Medulla oblongata (tissue), 1 donor: ENCODE results near the gene DONSON.
"Not testable (repeated sequence)": the region's sequence is repeated elsewhere in the genome, so short reads cannot be mapped to it uniquely, and the experiment has no call there.

Source experiments
- DNase-seq: peaks from one replicate; pipeline ENCODE4 v3.0.0-alpha.2; 2015; ENCODE audit errors: extremely low spot score

Gene DONSON

DNA sequence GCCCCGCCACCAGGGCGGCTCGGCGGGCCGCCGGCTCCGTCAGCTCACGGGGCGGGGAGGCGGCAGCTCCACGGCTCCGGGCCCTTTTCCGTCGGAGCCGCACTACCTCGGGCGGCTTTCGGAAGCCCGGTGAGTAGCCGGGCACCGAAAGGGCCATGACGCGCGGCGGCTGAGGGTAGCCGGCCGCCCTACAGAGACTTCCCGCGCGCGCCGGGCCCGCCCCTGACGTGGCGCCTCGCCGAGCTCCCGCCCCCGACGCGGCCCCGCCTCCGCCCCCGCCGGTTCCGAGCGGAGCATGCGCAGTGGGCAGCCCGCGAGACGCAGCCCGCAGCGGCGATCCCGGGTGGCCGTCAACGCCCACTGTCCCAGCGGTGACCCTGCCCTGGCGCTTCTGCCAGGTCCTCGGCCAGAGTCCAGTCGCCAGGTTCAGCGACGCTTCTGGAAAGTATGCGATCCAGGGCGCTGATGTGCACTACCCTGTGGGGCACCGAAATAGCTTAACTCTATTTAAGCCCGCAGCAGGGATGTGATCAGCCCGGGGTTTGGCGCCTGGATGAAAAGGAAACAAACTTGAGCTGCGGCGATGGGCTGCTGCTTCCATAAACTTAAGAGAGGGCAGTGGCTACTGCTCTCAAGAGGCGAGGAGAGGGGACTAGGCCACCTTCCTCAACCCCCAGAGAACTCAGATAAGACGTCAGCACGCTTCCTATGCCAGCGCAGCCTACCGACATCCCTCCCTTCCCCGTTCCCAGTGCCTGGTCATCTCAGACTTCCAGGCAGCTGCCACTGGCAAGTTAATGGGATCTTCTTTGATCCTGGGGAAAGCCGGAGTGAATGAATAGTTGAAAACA lies at the start of gene DONSON:
TSS of gene DONSON (minus strand) at position 200 of the 851 bp plus-strand sequence. CDS start at position 157, 43 bp downstream.
- DNase-seq: peak; percentile 85

- DNase-seq: no peak
These were observed 45.8 kb upstream of the DONSON start for GRCh38 chr21:33634254-33634653.

DNA sequence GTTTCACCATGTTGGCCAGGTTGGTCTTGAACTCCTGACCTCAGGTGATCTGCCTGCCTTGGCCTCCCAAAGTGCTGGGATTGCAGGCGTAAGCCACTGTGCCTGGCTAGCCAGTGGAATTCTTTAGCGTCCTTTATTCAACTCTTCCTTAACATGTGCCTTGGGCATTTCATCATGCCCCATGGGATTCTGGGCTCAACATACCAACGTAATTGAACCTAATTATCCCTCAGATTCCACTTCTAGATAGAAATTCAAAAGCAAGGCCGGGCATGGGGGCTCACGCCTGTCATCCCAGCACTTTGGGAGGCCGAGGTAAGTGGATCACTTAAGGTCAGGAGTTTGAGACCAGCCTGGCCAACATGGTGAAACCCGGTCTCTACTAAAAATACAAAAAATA lies 37.7 kb upstream of the DONSON start:
- DNase-seq: not testable (repeated sequence)

DNA sequence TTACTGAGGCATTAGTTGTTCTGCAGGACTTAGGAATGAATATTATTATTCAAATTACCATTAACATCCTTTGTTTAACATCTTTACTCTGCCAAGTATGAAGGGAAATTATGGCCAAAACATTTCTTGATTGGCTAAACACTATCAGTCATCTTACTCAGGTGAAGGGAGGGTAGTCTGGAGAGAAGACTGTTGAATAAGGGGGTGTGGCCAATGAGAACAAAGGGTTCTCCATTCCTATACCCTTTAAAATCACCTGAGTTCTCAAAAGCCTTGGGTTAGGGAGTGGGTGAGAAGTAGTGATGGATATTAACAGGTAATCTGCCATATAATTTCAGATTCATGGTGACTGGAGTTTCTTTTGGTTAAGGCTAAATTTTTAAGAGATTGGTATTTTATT lies 33.8 kb upstream of the DONSON start:
- no peak for DNase-seq

- DNase-seq: no peak
These were observed 31.2 kb upstream of the DONSON start for GRCh38 chr21:33619726-33620125.

DNA sequence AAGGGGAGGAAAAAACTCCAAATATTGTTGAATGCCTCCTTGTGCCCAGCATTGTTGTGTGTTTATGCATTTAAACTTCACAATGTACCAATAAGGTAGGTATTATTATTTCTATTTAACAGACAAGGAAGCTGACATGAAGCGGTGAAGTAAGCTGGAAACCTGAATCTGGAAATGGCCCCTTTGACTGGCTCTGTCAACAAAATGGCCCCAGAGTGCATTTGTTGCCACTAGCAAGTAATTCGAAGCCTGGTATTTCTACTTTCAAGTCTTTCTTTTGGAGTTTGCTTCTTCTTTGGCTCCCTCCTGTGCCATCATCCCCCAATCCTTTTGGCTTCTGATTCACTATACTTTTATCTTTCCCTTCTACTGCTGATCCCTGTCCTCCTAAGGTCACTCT lies 29.9 kb upstream of the DONSON start:
- DNase-seq: no peak

GRCh38 chr21:33617565-33617964 lies 29.1 kb upstream of the DONSON start:
- DNase-seq: not testable (repeated sequence)

- no peak for DNase-seq
These were observed 22.7 kb upstream of the DONSON start for GRCh38 chr21:33611006-33611744.

- DNase-seq: no peak
These were observed 20.1 kb upstream of the DONSON start for GRCh38 chr21:33608559-33608958.

DNA sequence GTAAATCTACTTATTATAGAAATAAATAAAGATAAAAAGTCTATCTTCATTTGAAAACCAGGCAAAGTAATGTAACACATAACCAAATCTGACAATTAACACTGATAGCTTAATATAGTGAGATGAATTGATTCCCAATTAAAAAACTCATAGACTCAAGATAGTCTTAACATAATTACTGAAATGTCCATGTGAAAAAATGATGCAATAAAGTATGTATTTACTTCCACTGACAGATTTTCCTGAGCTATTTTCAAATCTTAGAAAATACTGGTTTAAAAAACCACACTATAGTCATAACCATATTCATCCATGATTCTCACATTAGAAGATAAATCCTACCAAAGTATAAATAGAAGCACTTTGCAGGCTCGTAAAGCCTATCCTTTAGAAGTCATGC lies 9.6 kb upstream of the DONSON start:
- no peak for DNase-seq

DNA sequence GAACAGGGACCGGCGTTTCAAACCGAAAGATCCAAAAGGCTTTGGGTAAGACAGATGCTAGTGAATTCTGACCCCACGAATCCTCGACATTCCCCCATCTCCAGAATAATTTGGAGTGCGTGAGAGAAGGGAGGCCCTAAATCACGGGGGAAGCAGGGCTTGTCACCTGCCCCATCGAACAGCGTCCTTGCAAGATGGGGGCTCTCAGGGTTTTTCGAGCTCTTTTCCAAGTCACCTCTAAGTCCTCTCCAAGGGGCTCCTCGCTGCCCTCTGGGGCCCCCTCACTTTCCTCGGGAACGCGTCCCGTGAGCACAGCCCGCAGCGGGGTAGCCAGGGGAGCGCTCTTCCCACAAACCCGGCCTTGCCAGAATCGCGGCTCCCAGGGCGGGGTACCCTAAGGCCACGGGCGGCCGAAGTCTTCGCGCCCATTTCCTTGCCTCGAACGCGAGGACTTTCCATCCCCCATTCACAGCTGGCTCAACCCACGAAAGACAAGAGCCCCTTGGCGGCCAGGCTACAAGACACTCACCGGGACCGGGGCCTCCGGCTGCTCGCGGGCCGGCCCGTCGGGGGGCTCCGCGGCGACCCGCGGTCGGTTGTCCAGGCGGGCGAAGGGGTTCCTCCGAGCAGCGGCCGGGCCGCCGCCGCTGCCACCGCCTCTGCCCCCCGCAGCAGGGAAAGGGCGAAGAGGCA lies 546 bp downstream of the DONSON start:
- DNase-seq: peak; percentile 34

- DNase-seq: no peak
These were observed 1.6 kb downstream of the DONSON start for GRCh38 chr21:33586927-33587326.

- no peak for DNase-seq
These were observed 4.0 kb downstream of the DONSON start for GRCh38 chr21:33584455-33584854.

DNA sequence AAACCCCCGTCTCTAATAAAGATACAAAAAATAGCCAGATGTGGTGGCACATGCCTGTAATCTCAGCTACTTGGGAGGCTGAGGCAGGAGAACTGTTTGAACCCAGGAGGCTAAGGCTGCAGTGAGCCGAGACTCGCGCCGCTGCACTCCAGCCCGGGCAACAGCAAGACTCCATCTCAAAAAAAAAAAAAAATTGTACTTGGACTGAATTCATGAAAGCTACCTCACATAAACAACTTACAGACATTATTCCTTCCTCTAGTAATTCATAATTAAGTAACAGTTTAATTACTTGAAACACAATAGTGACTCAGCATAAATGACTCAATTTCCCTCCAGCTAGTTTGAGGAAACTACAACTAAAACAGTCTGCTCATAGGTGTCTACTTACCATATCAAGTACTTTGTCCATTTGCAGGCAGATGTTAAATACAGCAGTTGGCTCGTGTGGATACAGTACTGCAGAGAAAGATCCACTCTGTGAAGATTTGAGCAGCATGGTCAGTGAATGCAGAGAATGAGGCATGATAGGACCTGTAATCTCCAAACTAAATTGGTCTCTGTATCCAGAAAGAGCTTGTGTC lies 9.4 kb downstream of the DONSON start:
- no peak for DNase-seq

GRCh38 chr21:33578214-33578613 lies 10.3 kb downstream of the DONSON start:
- no peak for DNase-seq

DNA sequence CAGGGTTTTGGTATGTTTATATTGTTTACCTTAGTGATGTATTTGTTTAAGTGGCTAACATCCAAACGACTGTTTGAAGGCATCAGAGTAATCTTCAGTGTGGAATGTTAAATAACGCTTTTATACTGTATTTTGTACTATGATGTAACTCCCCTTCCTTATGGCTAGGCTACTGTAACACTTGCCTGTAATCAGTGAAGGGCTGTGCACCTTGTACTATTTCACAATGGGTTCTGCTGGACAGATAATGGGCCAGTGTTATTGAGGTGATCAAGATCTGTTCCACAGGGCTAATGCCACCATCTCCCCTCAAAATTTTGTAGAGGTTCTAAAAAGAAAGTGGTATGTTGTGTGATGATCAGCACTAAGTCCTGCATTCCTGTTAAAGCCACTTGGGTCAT lies 11.7 kb downstream of the DONSON start:
- not testable (repeated sequence) for DNase-seq

GRCh38 chr21:33572350-33572749 lies 16.1 kb downstream of the DONSON start:
- DNase-seq: no peak

GRCh38 chr21:33569991-33570390 lies 18.5 kb downstream of the DONSON start:
- no peak for DNase-seq

GRCh38 chr21:33568448-33568847 lies 20.0 kb downstream of the DONSON start:
- no peak for DNase-seq

DNA sequence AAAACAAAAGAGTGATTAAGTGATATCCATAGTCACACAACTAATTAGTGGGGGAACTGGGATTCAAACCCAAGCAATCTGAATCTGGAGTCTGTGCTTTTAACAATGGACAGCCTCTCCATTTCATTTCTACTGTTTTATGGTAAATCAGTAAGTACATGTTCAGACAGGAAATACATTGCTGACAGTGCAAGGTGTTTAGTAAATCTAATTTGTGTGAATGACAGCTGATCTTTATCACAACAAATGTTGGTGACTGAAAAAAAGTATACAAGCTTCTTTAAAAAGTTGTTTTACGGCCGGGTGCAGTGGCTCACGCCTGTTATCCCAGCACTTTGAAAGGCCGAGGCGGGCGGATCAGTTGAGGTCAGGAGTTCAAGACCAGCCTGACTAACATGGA lies 20.6 kb downstream of the DONSON start:
- no peak for DNase-seq

GRCh38 chr21:33566514-33566913 lies 22.0 kb downstream of the DONSON start:
- DNase-seq: no peak

DNA sequence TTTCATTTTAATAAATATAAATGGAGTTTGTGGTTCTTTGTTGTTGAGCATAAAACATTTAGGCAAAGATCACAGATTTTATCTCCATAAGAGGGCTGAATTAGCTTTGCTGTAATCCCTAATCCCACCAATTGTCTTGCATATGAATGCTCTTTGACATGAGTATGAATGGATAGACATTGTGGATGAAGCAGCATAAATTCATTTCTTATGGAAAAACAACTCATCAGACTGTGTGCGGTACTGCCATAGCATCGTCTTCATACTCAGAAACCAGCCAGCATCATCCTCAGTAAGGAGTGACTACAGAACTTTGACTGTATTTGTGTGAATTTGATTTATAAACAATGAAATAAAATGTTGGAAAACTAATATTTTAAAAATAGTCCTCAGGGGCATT lies 26.1 kb downstream of the DONSON start:
- DNase-seq: no peak
